Caco-2 (cell line): ENCODE results near the gene ATP5MC2. TPM values are rescaled to one million over a fixed set of nuclear protein-coding genes. Genes with fewer than 3 reads are reported as not detected.

Experiments used
- BruUV-seq: library from RNA; stranded (reverse); fragments of 400-500 nt; replicated peaks from 2 replicates; lab custom pipeline; 2021; lab: Mats Ljungman, UMichigan
- CTCF ChIA-PET: fragments of 300-600 bp; sonication (Branson Sonifier 250); formaldehyde crosslinking; loops from one replicate; lab custom pipeline; 2022; ENCODE audit warnings: antibody characterized with exemption; lab: Charles Lee
- POLR2A ChIA-PET: fragments of 300-600 bp; sonication (Branson Sonifier 250); formaldehyde crosslinking; loops from one replicate; lab custom pipeline; 2022; ENCODE audit warnings: antibody characterized with exemption; lab: Charles Lee
- DNase-seq, 2 experiments: peaks; one replicate each; pipeline versions ENCODE4 v3.0.0 to v3.0.0-alpha.2; 2020 to 2022
- H3K27me3 ChIP-seq: replicated peaks from 2 replicates; pipeline ENCODE4 v1.6.0; 2011; ENCODE audit warnings: low read length; ENCODE audit not compliant: control insufficient read depth, insufficient read depth
- H3K36me3 ChIP-seq: 2 replicates; pipeline ENCODE4 v1.5.1; 2011; ENCODE audit warnings: low read length; ENCODE audit not compliant: control insufficient read depth, insufficient read depth
- H3K4me1 ChIP-seq: fragments of 250-450 bp; sonication (Bioruptor Pico); 2 replicates; pipeline ENCODE4 v1.5.1; 2020; ENCODE audit warnings: mild to moderate bottlenecking
- H3K4me3 ChIP-seq: 2 replicates; pipeline ENCODE4 v1.5.1; 2011; ENCODE audit warnings: low read depth, mild to moderate bottlenecking, control low read depth, low read length
- H3K9me3 ChIP-seq: fragments of 250-450 bp; sonication (Bioruptor Pico); 2 replicates; pipeline ENCODE4 v1.5.1; 2020; ENCODE audit warnings: mild to moderate bottlenecking, moderate library complexity
- H3K27ac Mint-ChIP-seq: one replicate; pipeline ENCODE4 v1.8.0; 2022; ENCODE audit warnings: mixed read lengths; ENCODE audit not compliant: unreplicated experiment
- H3K27me3 Mint-ChIP-seq: one replicate; pipeline ENCODE4 v1.8.0; 2022; ENCODE audit warnings: mixed read lengths; ENCODE audit not compliant: insufficient read depth, unreplicated experiment
- H3K36me3 Mint-ChIP-seq: one replicate; pipeline ENCODE4 v1.8.0; 2022; ENCODE audit warnings: mild to moderate bottlenecking, mixed read lengths; ENCODE audit not compliant: insufficient read depth, unreplicated experiment
- H3K4me1 Mint-ChIP-seq: one replicate; pipeline ENCODE4 v1.8.0; 2022; ENCODE audit warnings: low read depth, mixed read lengths; ENCODE audit not compliant: unreplicated experiment
- H3K4me3 Mint-ChIP-seq: one replicate; pipeline ENCODE4 v1.8.0; 2022; ENCODE audit warnings: mild to moderate bottlenecking, moderate library complexity, mixed read lengths; ENCODE audit not compliant: unreplicated experiment
- H3K9me3 Mint-ChIP-seq: one replicate; pipeline ENCODE4 v1.8.0; 2022; ENCODE audit warnings: mixed read lengths; ENCODE audit not compliant: unreplicated experiment
- intact Hi-C: fragments of 100-400 bp; cut with micrococcal nuclease; formaldehyde crosslinking; loops from one replicate; pipeline ENCODE4 v1.10.0; 2022; ENCODE audit not compliant: unreplicated experiment
- total RNA-seq: library from RNA; stranded (reverse); gene quantifications from 2 replicates; pipeline ENCODE4 v1.2.3, GENCODE V29; 2022
- TF ChIP-seq, protein P1 (sequence below), 2 experiments: fragments of 200-600 bp in 1 of 2; IDR thresholded peaks; 1 replicate in 1 of 2; 2 replicates in 1 of 2; pipeline versions ENCODE4 v1.5.1 to v1.8.0; 2011 to 2022; ENCODE audit warnings: antibody characterized with exemption in 1 of 2, control low read depth in 1 of 2, inconsistent platforms in 1 of 2, low read depth in 1 of 2, low read length in 1 of 2, mild to moderate bottlenecking in 1 of 2, moderate library complexity in 1 of 2; ENCODE audit not compliant: insufficient read depth in 1 of 2, severe bottlenecking in 1 of 2, unreplicated experiment in 1 of 2

The ATP5MC2 gene
- total RNA-seq, 1 experiment from 2014 or later = 160 TPM

DNA sequence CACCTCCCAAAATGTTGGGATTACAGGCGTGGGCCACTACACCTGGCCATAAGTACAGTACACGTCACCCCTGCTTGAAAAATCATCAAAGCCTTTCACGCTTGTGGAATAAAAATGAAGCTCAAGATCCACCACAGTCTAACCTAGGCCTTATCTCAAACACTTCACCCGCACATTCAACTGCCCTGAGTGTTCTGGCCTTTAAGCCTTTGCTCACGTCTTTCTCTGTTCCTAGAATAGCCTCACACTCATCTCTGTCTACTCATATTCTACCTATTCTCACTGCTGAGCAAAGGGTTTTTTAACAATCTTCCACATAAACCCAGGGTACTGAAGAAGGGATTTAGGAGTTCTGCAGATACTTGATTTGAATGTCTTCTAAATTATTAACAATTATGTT, 41.4 kb upstream of the ATP5MC2 start:
- no peak overlapping the region for H3K4me3 ChIP-seq

DNA sequence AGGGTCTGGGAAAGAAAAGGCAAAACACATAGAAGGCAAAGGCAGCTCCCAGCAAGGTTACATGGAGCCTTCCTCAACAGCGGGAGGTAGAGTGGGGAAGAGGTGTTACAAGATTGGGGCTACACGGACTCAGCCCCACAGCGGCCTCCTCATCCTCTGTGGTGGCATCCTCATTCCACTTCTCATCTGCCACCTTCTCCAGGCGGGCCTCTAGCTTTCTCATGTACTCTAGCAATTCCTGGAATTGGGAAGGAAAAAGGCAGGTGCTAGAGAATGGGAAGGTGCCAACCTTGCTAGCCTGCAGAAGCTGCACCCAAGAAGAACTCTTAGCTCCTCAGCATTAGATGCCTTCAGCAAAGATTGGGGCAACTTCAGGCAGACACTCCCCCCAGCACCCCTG, 38.1 kb upstream of the ATP5MC2 start:
- intact Hi-C loops = no loop called here
- Mint-ChIP-seq H3K4me1 (no peaks in the 10 kb centered on the region), H3K4me3 (no peak overlapping the region), H3K27ac (no peak overlapping the region), H3K36me3 (no peaks in the 10 kb centered on the region), H3K9me3 (no peaks in the 10 kb centered on the region), H3K27me3 (peaks cover 7% of the 10 kb centered on the region)
- no peak for DNase-seq
- Histone ChIP-seq H3K27me3 (no peaks in the 10 kb centered on the region; the same call in 1 of the 2 replicates), H3K4me1 (no peaks in the 10 kb centered on the region), H3K9me3 (no peaks in the 10 kb centered on the region), H3K36me3 (no peaks in the 10 kb centered on the region), H3K4me3 (no peak overlapping the region)
- TF ChIP-seq, protein P1, sequence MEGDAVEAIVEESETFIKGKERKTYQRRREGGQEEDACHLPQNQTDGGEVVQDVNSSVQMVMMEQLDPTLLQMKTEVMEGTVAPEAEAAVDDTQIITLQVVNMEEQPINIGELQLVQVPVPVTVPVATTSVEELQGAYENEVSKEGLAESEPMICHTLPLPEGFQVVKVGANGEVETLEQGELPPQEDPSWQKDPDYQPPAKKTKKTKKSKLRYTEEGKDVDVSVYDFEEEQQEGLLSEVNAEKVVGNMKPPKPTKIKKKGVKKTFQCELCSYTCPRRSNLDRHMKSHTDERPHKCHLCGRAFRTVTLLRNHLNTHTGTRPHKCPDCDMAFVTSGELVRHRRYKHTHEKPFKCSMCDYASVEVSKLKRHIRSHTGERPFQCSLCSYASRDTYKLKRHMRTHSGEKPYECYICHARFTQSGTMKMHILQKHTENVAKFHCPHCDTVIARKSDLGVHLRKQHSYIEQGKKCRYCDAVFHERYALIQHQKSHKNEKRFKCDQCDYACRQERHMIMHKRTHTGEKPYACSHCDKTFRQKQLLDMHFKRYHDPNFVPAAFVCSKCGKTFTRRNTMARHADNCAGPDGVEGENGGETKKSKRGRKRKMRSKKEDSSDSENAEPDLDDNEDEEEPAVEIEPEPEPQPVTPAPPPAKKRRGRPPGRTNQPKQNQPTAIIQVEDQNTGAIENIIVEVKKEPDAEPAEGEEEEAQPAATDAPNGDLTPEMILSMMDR (IDR thresholded peaks at IDR 0.05; ENCODE audit: insufficient read depth in 1 of 2, low read depth in 1 of 2, low read length in 1 of 2, severe bottlenecking in 1 of 2, unreplicated experiment in 1 of 2) = no peak
- ChIA-PET CTCF (interaction anchor here (1.4 kb wide), 1 partner anchor 171 kb away, joined by 4 read pairs; no protein-coding TSS in a partner anchor), POLR2A (interaction anchor here (0.5 kb wide), 1 partner anchor 29 kb away, joined by 4 read pairs; no protein-coding TSS in a partner anchor)
- no TSS peak for BruUV-seq

More for the DNA sequence above, 41.4 kb upstream of the ATP5MC2 start:
- no peak for DNase-seq
- H3K27me3 Mint-ChIP-seq = no peaks in the 10 kb centered on the region
- intact Hi-C loops = no loop called here
- H3K9me3 ChIP-seq = no peaks in the 10 kb centered on the region
- no peaks in the 10 kb centered on the region for H3K4me1 ChIP-seq
- H3K4me1 Mint-ChIP-seq = no peaks in the 10 kb centered on the region
- no TSS peak for BruUV-seq
- TF ChIP-seq, protein P1 (IDR thresholded peaks at IDR 0.05; ENCODE audit: insufficient read depth in 1 of 2, low read depth in 1 of 2, low read length in 1 of 2, severe bottlenecking in 1 of 2, unreplicated experiment in 1 of 2) = no peak
- no peaks in the 10 kb centered on the region for H3K27me3 ChIP-seq
- H3K36me3 ChIP-seq = no peaks in the 10 kb centered on the region
- H3K36me3 Mint-ChIP-seq = peaks cover 7% of the 10 kb centered on the region
- no peaks in the 10 kb centered on the region for H3K9me3 Mint-ChIP-seq
- H3K27ac Mint-ChIP-seq = no peak overlapping the region
- POLR2A ChIA-PET = no interaction called here
- H3K4me3 Mint-ChIP-seq = no peak overlapping the region
- CTCF ChIA-PET = interaction anchor here (0.6 kb wide), 1 partner anchor 529 kb away, joined by 3 read pairs; no protein-coding TSS in a partner anchor

DNA sequence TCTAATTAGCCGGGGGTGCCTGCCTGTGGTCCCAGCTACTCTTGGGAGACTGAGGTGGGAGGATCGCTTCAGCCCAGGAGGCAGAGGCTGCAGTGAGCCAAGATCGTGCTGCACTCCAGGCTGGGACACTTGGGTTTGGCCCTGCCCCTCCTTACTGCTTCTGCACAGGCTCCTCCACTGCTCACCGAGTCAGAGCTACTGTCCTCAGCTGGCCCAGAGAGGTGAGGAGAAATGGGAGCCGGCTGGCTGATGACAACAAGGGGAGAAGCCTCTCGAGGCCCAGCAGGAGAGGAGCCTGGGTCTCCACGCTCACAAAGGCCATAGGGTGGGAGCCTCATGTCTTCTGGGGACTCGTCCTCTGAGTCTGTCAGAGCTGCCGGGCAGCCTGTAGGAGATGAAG, 37.6 kb upstream of the ATP5MC2 start:
- intact Hi-C loops = no loop called here
- H3K36me3 ChIP-seq = no peaks in the 10 kb centered on the region
- Mint-ChIP-seq H3K4me3 (no peak overlapping the region), H3K4me1 (no peaks in the 10 kb centered on the region), H3K27ac (no peak overlapping the region), H3K9me3 (no peaks in the 10 kb centered on the region), H3K27me3 (peaks cover 12% of the 10 kb centered on the region), H3K36me3 (no peaks in the 10 kb centered on the region)
- DNase-seq = no peak
- no peaks in the 10 kb centered on the region; the same call in none of the 2 replicates for H3K27me3 ChIP-seq
- BruUV-seq = no TSS peak
- ChIA-PET CTCF (interaction anchor here (1.4 kb wide), 1 partner anchor 170 kb away, joined by 4 read pairs; no protein-coding TSS in a partner anchor), POLR2A (interaction anchor here (0.5 kb wide), 1 partner anchor 30 kb away, joined by 4 read pairs; no protein-coding TSS in a partner anchor)
- H3K4me1 ChIP-seq = no peaks in the 10 kb centered on the region
- TF ChIP-seq, protein P1 (IDR thresholded peaks at IDR 0.05; ENCODE audit: insufficient read depth in 1 of 2, low read depth in 1 of 2, low read length in 1 of 2, severe bottlenecking in 1 of 2, unreplicated experiment in 1 of 2) = no peak
- no peak overlapping the region for H3K4me3 ChIP-seq
- no peaks in the 10 kb centered on the region for H3K9me3 ChIP-seq
